ENCODE results near the gene MGST3.

DNA sequence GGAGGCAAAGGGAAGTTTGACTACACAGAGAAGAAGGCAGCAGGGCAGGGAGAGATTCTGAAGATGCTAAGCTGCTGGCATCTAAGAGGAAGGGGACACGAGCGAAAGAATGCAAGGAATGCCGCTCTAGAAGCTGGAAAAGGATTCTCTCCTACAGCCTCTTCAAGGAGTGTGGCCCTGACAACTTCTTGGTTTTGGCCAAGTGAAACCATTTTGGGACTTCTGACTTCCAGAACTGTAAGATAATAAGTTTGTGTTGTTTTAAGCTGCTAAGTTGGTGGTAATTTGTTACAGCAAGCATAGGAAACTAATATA is 28.5 kb downstream of the MGST3 start:
- TF ChIP-seq, protein P1, sequence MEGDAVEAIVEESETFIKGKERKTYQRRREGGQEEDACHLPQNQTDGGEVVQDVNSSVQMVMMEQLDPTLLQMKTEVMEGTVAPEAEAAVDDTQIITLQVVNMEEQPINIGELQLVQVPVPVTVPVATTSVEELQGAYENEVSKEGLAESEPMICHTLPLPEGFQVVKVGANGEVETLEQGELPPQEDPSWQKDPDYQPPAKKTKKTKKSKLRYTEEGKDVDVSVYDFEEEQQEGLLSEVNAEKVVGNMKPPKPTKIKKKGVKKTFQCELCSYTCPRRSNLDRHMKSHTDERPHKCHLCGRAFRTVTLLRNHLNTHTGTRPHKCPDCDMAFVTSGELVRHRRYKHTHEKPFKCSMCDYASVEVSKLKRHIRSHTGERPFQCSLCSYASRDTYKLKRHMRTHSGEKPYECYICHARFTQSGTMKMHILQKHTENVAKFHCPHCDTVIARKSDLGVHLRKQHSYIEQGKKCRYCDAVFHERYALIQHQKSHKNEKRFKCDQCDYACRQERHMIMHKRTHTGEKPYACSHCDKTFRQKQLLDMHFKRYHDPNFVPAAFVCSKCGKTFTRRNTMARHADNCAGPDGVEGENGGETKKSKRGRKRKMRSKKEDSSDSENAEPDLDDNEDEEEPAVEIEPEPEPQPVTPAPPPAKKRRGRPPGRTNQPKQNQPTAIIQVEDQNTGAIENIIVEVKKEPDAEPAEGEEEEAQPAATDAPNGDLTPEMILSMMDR (IDR thresholded peaks at IDR 0.05): no peak
- TF ChIP-seq FOXM1 (IDR thresholded peaks at IDR 0.05; ENCODE audit: low read depth) (no peak), MEF2A (IDR thresholded peaks at IDR 0.05; ENCODE audit: borderline replicate concordance, low read depth) (no peak), YY1 (IDR thresholded peaks at IDR 0.05; ENCODE audit: low read depth) (no peak), SIN3A (IDR thresholded peaks at IDR 0.05; ENCODE audit: borderline replicate concordance, low read depth, low read length) (no peak), EZH2phosphoT487 (IDR thresholded peaks at IDR 0.05; ENCODE audit: borderline replicate concordance, low read depth) (no peak), RFX5 (IDR thresholded peaks at IDR 0.05; ENCODE audit: low read length) (no peak), TAF1 (IDR thresholded peaks at IDR 0.05; ENCODE audit: borderline replicate concordance, low read depth, low read length) (no peak), POLR2AphosphoS5 (IDR thresholded peaks at IDR 0.05; ENCODE audit: low read depth, low read length) (no peak), JUND (IDR thresholded peaks at IDR 0.05) (no peak), MXI1 (IDR thresholded peaks at IDR 0.05; ENCODE audit: low read depth, low read length) (no peak)
- TF ChIP-seq, protein P2, sequence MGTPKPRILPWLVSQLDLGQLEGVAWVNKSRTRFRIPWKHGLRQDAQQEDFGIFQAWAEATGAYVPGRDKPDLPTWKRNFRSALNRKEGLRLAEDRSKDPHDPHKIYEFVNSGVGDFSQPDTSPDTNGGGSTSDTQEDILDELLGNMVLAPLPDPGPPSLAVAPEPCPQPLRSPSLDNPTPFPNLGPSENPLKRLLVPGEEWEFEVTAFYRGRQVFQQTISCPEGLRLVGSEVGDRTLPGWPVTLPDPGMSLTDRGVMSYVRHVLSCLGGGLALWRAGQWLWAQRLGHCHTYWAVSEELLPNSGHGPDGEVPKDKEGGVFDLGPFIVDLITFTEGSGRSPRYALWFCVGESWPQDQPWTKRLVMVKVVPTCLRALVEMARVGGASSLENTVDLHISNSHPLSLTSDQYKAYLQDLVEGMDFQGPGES (IDR thresholded peaks at IDR 0.05; ENCODE audit: low read depth, low read length): no peak
- TF ChIP-seq, protein P3, sequence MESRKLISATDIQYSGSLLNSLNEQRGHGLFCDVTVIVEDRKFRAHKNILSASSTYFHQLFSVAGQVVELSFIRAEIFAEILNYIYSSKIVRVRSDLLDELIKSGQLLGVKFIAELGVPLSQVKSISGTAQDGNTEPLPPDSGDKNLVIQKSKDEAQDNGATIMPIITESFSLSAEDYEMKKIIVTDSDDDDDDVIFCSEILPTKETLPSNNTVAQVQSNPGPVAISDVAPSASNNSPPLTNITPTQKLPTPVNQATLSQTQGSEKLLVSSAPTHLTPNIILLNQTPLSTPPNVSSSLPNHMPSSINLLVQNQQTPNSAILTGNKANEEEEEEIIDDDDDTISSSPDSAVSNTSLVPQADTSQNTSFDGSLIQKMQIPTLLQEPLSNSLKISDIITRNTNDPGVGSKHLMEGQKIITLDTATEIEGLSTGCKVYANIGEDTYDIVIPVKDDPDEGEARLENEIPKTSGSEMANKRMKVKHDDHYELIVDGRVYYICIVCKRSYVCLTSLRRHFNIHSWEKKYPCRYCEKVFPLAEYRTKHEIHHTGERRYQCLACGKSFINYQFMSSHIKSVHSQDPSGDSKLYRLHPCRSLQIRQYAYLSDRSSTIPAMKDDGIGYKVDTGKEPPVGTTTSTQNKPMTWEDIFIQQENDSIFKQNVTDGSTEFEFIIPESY (IDR thresholded peaks at IDR 0.05; ENCODE audit: borderline replicate concordance, low read depth): no peak
